GM21723 (cell line): ENCODE results near the gene NME3.
"Not testable (repeated sequence)": the region's sequence is repeated elsewhere in the genome, so short reads cannot be mapped to it uniquely, and the experiment has no call there.

Experiments used
- ATAC-seq: cut with Tn5 transposase; IDR thresholded peaks from one replicate; pipeline ENCODE4 v1.9.1; 2021; ENCODE audit warnings: mild to moderate bottlenecking, moderate library complexity; ENCODE audit not compliant: unreplicated experiment

NME3 gene

GRCh38 chr16:1754204-1754603, 17.1 kb downstream of the NME3 start:
- no peak for ATAC-seq

GRCh38 chr16:1752853-1753252, 18.5 kb downstream of the NME3 start:
- no peak for ATAC-seq

GRCh38 chr16:1751946-1752345, 19.4 kb downstream of the NME3 start:
- no peak for ATAC-seq

GRCh38 chr16:1749152-1750117, 21.9 kb downstream of the NME3 start:
- no peak for ATAC-seq

- ATAC-seq, result no peak
Measured at GRCh38 chr16:1747934-1748333, 23.4 kb downstream of the NME3 start.

- ATAC-seq, result no peak
Measured at GRCh38 chr16:1746693-1747195, 24.6 kb downstream of the NME3 start.

- no peak for ATAC-seq
Measured at GRCh38 chr16:1745900-1746692, 25.2 kb downstream of the NME3 start.

- ATAC-seq, result no peak
Measured at GRCh38 chr16:1745181-1745899, 26.0 kb downstream of the NME3 start.

GRCh38 chr16:1744338-1744840, 27.0 kb downstream of the NME3 start:
- no peak for ATAC-seq

GRCh38 chr16:1743376-1744337, 27.7 kb downstream of the NME3 start:
- ATAC-seq, result no peak

GRCh38 chr16:1741553-1742165, 29.7 kb downstream of the NME3 start:
- no peak for ATAC-seq

- no peak for ATAC-seq
Measured at GRCh38 chr16:1740781-1741490, 30.4 kb downstream of the NME3 start.

- ATAC-seq, result no peak
Measured at GRCh38 chr16:1740234-1740633, 31.1 kb downstream of the NME3 start.

GRCh38 chr16:1734816-1735215, 36.5 kb downstream of the NME3 start:
- no peak for ATAC-seq

GRCh38 chr16:1734123-1734522, 37.2 kb downstream of the NME3 start:
- no peak for ATAC-seq

- not testable (repeated sequence) for ATAC-seq
Measured at GRCh38 chr16:1732551-1732987, 38.8 kb downstream of the NME3 start.

- ATAC-seq, result no peak
Measured at GRCh38 chr16:1732071-1732470, 39.3 kb downstream of the NME3 start.

- ATAC-seq, result no peak
Measured at GRCh38 chr16:1731603-1732002, 39.7 kb downstream of the NME3 start.

GRCh38 chr16:1731073-1731472, 40.3 kb downstream of the NME3 start:
- no peak for ATAC-seq
